Neural cell (in vitro differentiated cells): ENCODE data around the gene MED22. TPM values are rescaled to one million over a fixed set of nuclear protein-coding genes. Genes with fewer than 3 reads are reported as not detected.

Experiments used
- H2AFZ ChIP-seq: fragments of 200-600, 300-800 bp; sonication (generic), shearing (Covaris generic); 2 replicates; pipeline ENCODE4 v1.6.0; 2014; ENCODE audit warnings: low read depth, mild to moderate bottlenecking, antibody characterized with exemption, low read length, moderate library complexity
- H3F3A ChIP-seq: fragments of 200-600 bp; shearing (Covaris generic); 2 replicates; pipeline ENCODE4 v1.6.1; 2016; ENCODE audit warnings: mild to moderate bottlenecking, moderate library complexity, mixed read lengths, antibody characterized with exemption, low read length; ENCODE audit not compliant: insufficient read depth, poor library complexity, severe bottlenecking
- H3K27ac ChIP-seq: fragments of 200-600, 300-800 bp; sonication (generic), shearing (Covaris generic); 2 replicates; pipeline ENCODE4 v1.5.1; 2014; ENCODE audit warnings: mild to moderate bottlenecking, low read length, moderate library complexity
- H3K27me3 ChIP-seq: fragments of 300-800, 200-600 bp; sonication (generic), shearing (Covaris generic); 2 replicates; pipeline ENCODE4 v1.6.0; 2014; ENCODE audit warnings: mild to moderate bottlenecking, low read depth, low read length, moderate library complexity; ENCODE audit not compliant: insufficient read depth
- H3K36me3 ChIP-seq: fragments of 300-800, 200-600 bp; sonication (generic), shearing (Covaris generic); 2 replicates; pipeline ENCODE4 v1.5.1; 2014; ENCODE audit warnings: mild to moderate bottlenecking, antibody characterized with exemption, low read length, moderate library complexity; ENCODE audit not compliant: insufficient read depth
- H3K4me2 ChIP-seq: fragments of 300-800, 200-600 bp; sonication (generic), shearing (Covaris generic); 2 replicates; pipeline ENCODE4 v1.6.0; 2014; ENCODE audit warnings: mild to moderate bottlenecking, low read length
- H3K4me3 ChIP-seq: fragments of 300-800, 200-600 bp; sonication (generic), shearing (Covaris generic); 2 replicates; pipeline ENCODE4 v1.5.1; 2014; ENCODE audit warnings: mild to moderate bottlenecking, low read length, moderate library complexity
- H3K79me2 ChIP-seq: fragments of 200-600 bp; shearing (Covaris generic); replicated peaks from 2 replicates; pipeline ENCODE4 v1.6.0; 2014; ENCODE audit warnings: mild to moderate bottlenecking, low read length, moderate library complexity; ENCODE audit not compliant: insufficient read depth
- H3K9ac ChIP-seq: fragments of 300-800, 200-600 bp; sonication (generic), shearing (Covaris generic); 2 replicates; pipeline ENCODE4 v1.6.1; 2016; ENCODE audit warnings: mild to moderate bottlenecking, low read length, mixed read lengths
- H3K9me2 ChIP-seq: fragments of 200-600 bp; shearing (Covaris generic); 2 replicates; pipeline ENCODE4 v1.6.1; 2016; ENCODE audit warnings: mild to moderate bottlenecking, low read length, mixed read lengths; ENCODE audit not compliant: insufficient read depth
- H3K9me3 ChIP-seq: fragments of 200-600, 300-800 bp; sonication (generic), shearing (Covaris generic); 2 replicates; pipeline ENCODE4 v1.6.1; 2016; ENCODE audit warnings: mild to moderate bottlenecking, mixed run types, low read length, moderate library complexity, mixed read lengths
- H4K20me1 ChIP-seq: fragments of 200-600 bp; shearing (Covaris generic); 2 replicates; pipeline ENCODE4 v1.6.1; 2016; ENCODE audit warnings: mild to moderate bottlenecking, mixed run types; ENCODE audit not compliant: insufficient read depth
- CTCF ChIP-seq: fragments of 450-650 bp; IDR thresholded peaks from 2 replicates; pipeline ENCODE4 v1.5.1; 2014; ENCODE audit warnings: antibody characterized with exemption, mild to moderate bottlenecking, moderate library complexity; ENCODE audit not compliant: poor library complexity, severe bottlenecking
- EP300 ChIP-seq: fragments of 450-650 bp; conservative IDR thresholded peaks from 2 replicates; pipeline ENCODE4 v1.6.1; 2014; ENCODE audit warnings: antibody characterized with exemption, mild to moderate bottlenecking, moderate library complexity; ENCODE audit not compliant: poor library complexity, severe bottlenecking
- EZH2 ChIP-seq: fragments of 200-600, 300-800 bp; shearing (Covaris generic), sonication (generic); IDR thresholded peaks from 2 replicates; pipeline ENCODE4 v1.6.1; 2014; ENCODE audit warnings: antibody characterized with exemption, low read length, borderline replicate concordance, mild to moderate bottlenecking; ENCODE audit not compliant: insufficient read depth, poor library complexity, severe bottlenecking
- MXI1 ChIP-seq: fragments of 450-650 bp; conservative IDR thresholded peaks from 2 replicates; pipeline ENCODE4 v1.6.1; 2014; ENCODE audit warnings: antibody characterized with exemption, mild to moderate bottlenecking; ENCODE audit not compliant: poor library complexity, severe bottlenecking
- POLR2AphosphoS5 ChIP-seq: IDR thresholded peaks from 2 replicates; pipeline ENCODE4 v1.6.1; 2012
- RAD21 ChIP-seq: fragments of 450-650 bp; conservative IDR thresholded peaks from 2 replicates; pipeline ENCODE4 v1.6.1; 2014; ENCODE audit warnings: antibody characterized with exemption, mild to moderate bottlenecking, moderate library complexity
- REST ChIP-seq: IDR thresholded peaks from 2 replicates; pipeline ENCODE4 v1.6.1; 2012; ENCODE audit warnings: borderline replicate concordance
- SMC3 ChIP-seq: fragments of 450-650 bp; conservative IDR thresholded peaks from 2 replicates; pipeline ENCODE4 v1.6.1; 2014; ENCODE audit warnings: antibody characterized with exemption, mild to moderate bottlenecking, moderate library complexity; ENCODE audit not compliant: poor library complexity
- TAF1 ChIP-seq: IDR thresholded peaks from 2 replicates; pipeline ENCODE4 v1.6.1; 2012; ENCODE audit warnings: low read depth
- polyA plus RNA-seq: library from polyadenylated mRNA; depleted of rRNA; stranded (reverse); fragments of >200 nt; gene quantifications from 2 replicates; pipeline ENCODE4 v1.2.3, GENCODE V29; 2014

The MED22 gene
- polyA plus RNA-seq, 1 donor from 2014 or later, result 57.5 TPM

- TF ChIP-seq MXI1 (no peak), EP300 (no peak), RAD21 (no peak), POLR2AphosphoS5 (no peak), EZH2 (no peak), REST (no peak), SMC3 (no peak), TAF1 (no peak), CTCF (no peak)
- Histone ChIP-seq H3K4me3 (peak overlapping the region; percentile 90), H3K27me3 (no peaks in the 10 kb centered on the region), H4K20me1 (no peaks in the 10 kb centered on the region), H3K36me3 (no peaks in the 10 kb centered on the region), H3K27ac (no peak overlapping the region), H3K9me2 (no peaks in the 10 kb centered on the region), H3F3A (no peaks in the 10 kb centered on the region), H3K9me3 (no peaks in the 10 kb centered on the region), H3K79me2 (peaks cover 14% of the 10 kb centered on the region), H3K9ac (no peak overlapping the region), H3K4me2 (no peak overlapping the region), H2AFZ (no peak overlapping the region)
Measured at GRCh38 chr9:133334161-133334560, 13.8 kb downstream of the MED22 start.

DNA sequence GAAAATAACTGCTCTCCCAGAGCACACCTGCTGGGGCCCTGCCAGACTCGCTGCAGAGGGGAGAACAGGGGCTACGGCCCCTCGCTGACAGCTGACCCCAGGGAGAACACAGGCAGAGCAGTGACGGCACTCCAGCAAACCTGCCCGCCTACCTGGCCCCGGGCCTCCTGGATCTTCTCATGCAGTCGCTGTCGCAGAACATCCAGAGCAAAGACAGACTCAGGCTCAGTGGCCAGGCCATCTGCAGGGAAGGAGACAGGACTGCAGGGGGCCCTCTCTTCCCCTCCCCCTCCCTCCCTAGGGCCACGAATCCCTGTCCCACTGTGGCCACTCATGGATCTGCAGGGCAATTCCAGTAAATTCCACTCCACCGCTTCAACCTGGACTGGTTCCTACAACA lies 14.4 kb downstream of the MED22 start:
- H3K36me3 ChIP-seq, result no peaks in the 10 kb centered on the region
- H3K9ac ChIP-seq, result no peak overlapping the region
- H3F3A ChIP-seq, result no peaks in the 10 kb centered on the region
- no peaks in the 10 kb centered on the region for H3K27me3 ChIP-seq
- no peaks in the 10 kb centered on the region for H3K9me3 ChIP-seq
- H3K79me2 ChIP-seq, result peaks cover 14% of the 10 kb centered on the region
- H3K27ac ChIP-seq, result no peak overlapping the region
- no peak overlapping the region for H2AFZ ChIP-seq
- no peaks in the 10 kb centered on the region for H3K9me2 ChIP-seq
- H3K4me3 ChIP-seq, result no peak overlapping the region
- H3K4me2 ChIP-seq, result no peak overlapping the region
- no peaks in the 10 kb centered on the region for H4K20me1 ChIP-seq
- TF ChIP-seq EZH2 (no peak), TAF1 (no peak), REST (no peak), CTCF (no peak), MXI1 (no peak), SMC3 (no peak), EP300 (no peak), RAD21 (no peak), POLR2AphosphoS5 (no peak)
